Hepatocyte (in vitro differentiated cells): ENCODE data around the gene GLIS2.

Source experiments
- CTCF ChIP-seq: fragments of 200-600 bp; sonication (generic); IDR thresholded peaks from 2 replicates; pipeline ENCODE4 v1.5.1; 2016; ENCODE audit warnings: antibody characterized with exemption, mild to moderate bottlenecking; ENCODE audit not compliant: poor library complexity
- EZH2 ChIP-seq: fragments of 200-600 bp; sonication (generic); IDR thresholded peaks from 2 replicates; pipeline ENCODE4 v1.6.1; 2016; ENCODE audit warnings: antibody characterized with exemption, mild to moderate bottlenecking, borderline replicate concordance

DNA sequence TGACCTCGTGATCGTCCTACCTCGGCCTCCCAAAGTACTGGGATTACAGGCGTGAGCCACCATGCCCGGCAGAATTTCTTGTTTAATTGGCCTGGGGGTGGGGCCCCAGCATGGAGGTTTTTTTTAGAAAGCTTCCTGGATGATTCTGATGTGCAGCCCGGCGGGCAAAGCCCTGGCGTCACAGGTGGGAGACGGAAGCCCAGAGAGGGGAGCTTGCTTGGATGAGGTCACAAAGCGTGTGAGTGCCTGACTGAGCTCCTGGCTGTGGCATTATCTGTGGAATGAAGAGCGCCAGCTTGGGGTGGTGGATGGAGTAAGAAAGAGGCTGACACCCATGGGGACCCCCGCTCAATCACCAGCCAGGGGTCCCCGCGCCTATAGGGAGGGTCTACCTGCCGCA is 59.9 kb downstream of the GLIS2 start:
- TF ChIP-seq EZH2 (no peak), CTCF (no peak)
